H1 (cell line): Measurements from ENCODE around the gene FUT6. TPM values are rescaled to one million over a fixed set of nuclear protein-coding genes. Genes with fewer than 3 reads are reported as not detected.

Experiments used
- CTCF ChIA-PET: fragments of 300-600 bp; sonication (Branson Sonifier 250); formaldehyde crosslinking; loops from one replicate; lab custom pipeline; 2021; ENCODE audit not compliant: partially characterized antibody; lab: Charles Lee
- POLR2A ChIA-PET: fragments of 300-600 bp; sonication (Branson Sonifier 250); formaldehyde crosslinking; loops from one replicate; lab custom pipeline; 2021; ENCODE audit warnings: inconsistent platforms; ENCODE audit not compliant: partially characterized antibody; lab: Charles Lee
- DNase-seq, 2 experiments: peaks; one replicate each; pipeline versions ENCODE4 v3.0.0 to v3.0.0-alpha.2; 2010 to 2022; ENCODE audit warnings: low spot score in 2 of 2, low read depth in 1 of 2, mixed read lengths in 1 of 2
- FAIRE-seq: peaks from 2 replicates; lab custom pipeline; 2011; peaks lifted over from hg19 to GRCh38; lab: Jason Lieb, UNC
- H2AFZ ChIP-seq: 2 replicates; pipeline ENCODE4 v1.8.1; 2012; ENCODE audit warnings: low read length, inconsistent platforms
- H2AK5ac ChIP-seq: 2 replicates; pipeline ENCODE4 v1.6.1; 2013; ENCODE audit warnings: low read depth, low read length
- H2BK120ac ChIP-seq: replicated peaks from 2 replicates; pipeline ENCODE3; 2013; ENCODE audit warnings: low read depth, low read length, inconsistent platforms
- H2BK12ac ChIP-seq: 2 replicates; pipeline ENCODE4 v1.6.1; 2013; ENCODE audit warnings: low read depth, low read length
- H2BK15ac ChIP-seq: 2 replicates; pipeline ENCODE4 v1.6.1; 2013; ENCODE audit warnings: low read length
- H2BK20ac ChIP-seq: 2 replicates; pipeline ENCODE4 v1.6.1; 2013; ENCODE audit warnings: low read length
- H2BK5ac ChIP-seq: 2 replicates; pipeline ENCODE4 v1.6.1; 2013; ENCODE audit warnings: low read depth, low read length
- H3K14ac ChIP-seq: 2 replicates; pipeline ENCODE4 v1.6.1; 2013; ENCODE audit warnings: inconsistent platforms; ENCODE audit not compliant: insufficient read length
- H3K18ac ChIP-seq: 2 replicates; pipeline ENCODE4 v1.6.1; 2013; ENCODE audit warnings: low read length; ENCODE audit errors: extremely low read depth
- H3K23ac ChIP-seq: 2 replicates; pipeline ENCODE4 v1.6.1; 2013; ENCODE audit warnings: inconsistent platforms; ENCODE audit not compliant: insufficient read length
- H3K23me2 ChIP-seq: 2 replicates; pipeline ENCODE4 v1.6.1; 2013; ENCODE audit warnings: low read depth, low read length
- H3K27ac ChIP-seq: 2 replicates; pipeline ENCODE4 v1.6.1; 2011; ENCODE audit warnings: low read depth, low read length, inconsistent platforms
- H3K27me3 ChIP-seq, 4 experiments: replicated peaks in 1 of 4; 1 replicate in 1 of 4; 2 replicates in 3 of 4; pipeline versions ENCODE4 v1.6.1 to v1.8.1; 2011 to 2013; ENCODE audit warnings: low read length in 3 of 4, mild to moderate bottlenecking in 3 of 4, inconsistent platforms in 2 of 4, mixed read lengths in 2 of 4, moderate library complexity in 1 of 4; ENCODE audit not compliant: control insufficient read depth in 3 of 4, insufficient read depth in 3 of 4; ENCODE audit errors: extremely low read depth in 1 of 4
- H3K36me3 ChIP-seq, 4 experiments: 2 replicates each; pipeline versions ENCODE4 v1.6.1 to v1.8.1; 2011 to 2013; ENCODE audit warnings: mild to moderate bottlenecking in 4 of 4, low read length in 3 of 4, moderate library complexity in 2 of 4, control low read depth in 1 of 4, inconsistent platforms in 1 of 4; ENCODE audit not compliant: insufficient read depth in 4 of 4, control insufficient read depth in 2 of 4
- H3K4ac ChIP-seq: replicated peaks from 2 replicates; pipeline ENCODE3; 2013; ENCODE audit warnings: low read length, low read depth, mixed read lengths, inconsistent platforms; ENCODE audit not compliant: insufficient read length
- H3K4me1 ChIP-seq, 4 experiments: replicated peaks in 1 of 4; 1 replicate in 1 of 4; 2 replicates in 3 of 4; pipeline versions ENCODE4 v1.6.1 to v1.8.1; 2011 to 2013; ENCODE audit warnings: low read length in 3 of 4, inconsistent platforms in 2 of 4, mixed read lengths in 1 of 4; ENCODE audit not compliant: insufficient read depth in 4 of 4, control insufficient read depth in 3 of 4
- H3K4me2 ChIP-seq, 2 experiments: 2 replicates each; pipeline versions ENCODE4 v1.6.1 to v1.8.1; 2011 to 2013; ENCODE audit warnings: low read depth in 2 of 2, low read length in 2 of 2, control low read depth in 1 of 2, inconsistent platforms in 1 of 2, mild to moderate bottlenecking in 1 of 2; ENCODE audit not compliant: insufficient read depth in 1 of 2
- H3K4me3 ChIP-seq, 4 experiments: fragments of 200-600, 300-600 bp in 1 of 4; sonication (generic), shearing (Covaris generic), sonication (Bioruptor Twin) in 1 of 4; 2 replicates each; pipeline versions ENCODE4 v1.5.1 to v1.8.1; 2011 to 2016; ENCODE audit warnings: low read length in 4 of 4, low read depth in 3 of 4, control low read depth in 2 of 4, inconsistent platforms in 2 of 4, mild to moderate bottlenecking in 2 of 4, mixed read lengths in 1 of 4, moderate library complexity in 1 of 4; ENCODE audit not compliant: insufficient read depth in 2 of 4; ENCODE audit errors: extremely low read depth in 1 of 4
- H3K56ac ChIP-seq: replicated peaks from 2 replicates; pipeline ENCODE3; 2013; ENCODE audit warnings: low read depth, mild to moderate bottlenecking, mixed read lengths, low read length, inconsistent platforms; ENCODE audit not compliant: insufficient read length
- H3K79me1 ChIP-seq: 2 replicates; pipeline ENCODE4 v1.6.1; 2013; ENCODE audit warnings: low read depth, low read length, control low read depth
- H3K79me2 ChIP-seq, 2 experiments: 2 replicates each; pipeline versions ENCODE4 v1.6.1 to v1.8.1; 2012 to 2013; ENCODE audit warnings: low read length in 2 of 2, mild to moderate bottlenecking in 2 of 2, inconsistent platforms in 1 of 2; ENCODE audit not compliant: insufficient read depth in 2 of 2, control insufficient read depth in 1 of 2
- H3K9ac ChIP-seq, 4 experiments: replicated peaks in 1 of 4; 1 replicate in 1 of 4; 2 replicates in 3 of 4; pipeline versions ENCODE4 v1.6.1 to v1.8.1; 2011 to 2013; ENCODE audit warnings: low read depth in 3 of 4, low read length in 3 of 4, control low read depth in 2 of 4, mild to moderate bottlenecking in 2 of 4, moderate library complexity in 2 of 4, inconsistent platforms in 1 of 4; ENCODE audit errors: extremely low read depth in 1 of 4
- H3K9me3 ChIP-seq, 2 experiments: 2 replicates each; pipeline versions ENCODE4 v1.6.1 to v1.8.1; 2012 to 2013; ENCODE audit warnings: mild to moderate bottlenecking in 2 of 2, moderate library complexity in 2 of 2, control low read depth in 1 of 2, inconsistent platforms in 1 of 2, low read depth in 1 of 2, low read length in 1 of 2, mixed read lengths in 1 of 2; ENCODE audit not compliant: insufficient read depth in 2 of 2
- H4K20me1 ChIP-seq, 2 experiments: replicated peaks in 1 of 2; 2 replicates each; pipeline versions ENCODE3 to v1.8.1; 2011 to 2013; ENCODE audit warnings: inconsistent platforms in 2 of 2, low read length in 2 of 2, mild to moderate bottlenecking in 1 of 2; ENCODE audit not compliant: insufficient read depth in 2 of 2, control insufficient read depth in 1 of 2
- H4K5ac ChIP-seq: 2 replicates; pipeline ENCODE4 v1.6.1; 2013; ENCODE audit warnings: low read length, low read depth, mixed read lengths, inconsistent platforms; ENCODE audit not compliant: insufficient read length
- H4K8ac ChIP-seq: 2 replicates; pipeline ENCODE4 v1.8.0; 2013; ENCODE audit warnings: mild to moderate bottlenecking, moderate library complexity, low read length, inconsistent platforms; ENCODE audit not compliant: insufficient read depth; ENCODE audit errors: extremely low read depth
- H4K91ac ChIP-seq: replicated peaks from 2 replicates; pipeline ENCODE3; 2013; ENCODE audit warnings: low read length, mixed read lengths, inconsistent platforms; ENCODE audit not compliant: insufficient read length
- ATF2 ChIP-seq: IDR thresholded peaks from 2 replicates; pipeline ENCODE4 v1.6.1; 2012; ENCODE audit warnings: low read length, inconsistent platforms
- GABPA ChIP-seq: IDR thresholded peaks from 2 replicates; pipeline ENCODE4 v1.6.1; 2011; ENCODE audit warnings: mild to moderate bottlenecking, low read length, moderate library complexity, borderline replicate concordance; ENCODE audit not compliant: insufficient read depth
- GTF2F1 ChIP-seq: IDR thresholded peaks from 2 replicates; pipeline ENCODE4 v1.6.1; 2012; ENCODE audit warnings: low read depth, low read length, improper control_type of control experiment, borderline replicate concordance
- HDAC6 ChIP-seq: IDR thresholded peaks from one replicate; pipeline ENCODE4 v1.7.1; 2012; ENCODE audit warnings: low read depth, mild to moderate bottlenecking, inconsistent platforms, low read length, moderate library complexity
- NRF1 ChIP-seq: IDR thresholded peaks from 2 replicates; pipeline ENCODE4 v1.6.1; 2011; ENCODE audit warnings: mild to moderate bottlenecking, low read depth, low read length, improper control_type of control experiment
- POLR2A ChIP-seq, 2 experiments: IDR thresholded peaks; 1 replicate in 1 of 2; 2 replicates in 1 of 2; pipeline ENCODE4 v1.6.1; 2011; ENCODE audit warnings: low read depth in 2 of 2, low read length in 2 of 2, mild to moderate bottlenecking in 2 of 2; ENCODE audit errors: control extremely low read depth in 1 of 2
- RNF2 ChIP-seq: fragments of 200-900, 300-1000 bp; sonication (generic); IDR thresholded peaks from 2 replicates; pipeline ENCODE4 v1.7.1; 2016; ENCODE audit warnings: borderline replicate concordance, low read depth, mild to moderate bottlenecking, antibody characterized with exemption, low read length; ENCODE audit not compliant: poor library complexity, severe bottlenecking; ENCODE audit errors: missing control alignments
- SIX5 ChIP-seq: IDR thresholded peaks from 2 replicates; pipeline ENCODE4 v1.6.1; 2011; ENCODE audit warnings: mild to moderate bottlenecking, low read depth, low read length
- USF2 ChIP-seq: IDR thresholded peaks from 2 replicates; pipeline ENCODE4 v1.6.1; 2011; ENCODE audit warnings: low read length, improper control_type of control experiment
- ZNF274 ChIP-seq: IDR thresholded peaks from 2 replicates; pipeline ENCODE4 v1.7.0; 2012; ENCODE audit warnings: low read length, borderline replicate concordance; ENCODE audit errors: extremely low read depth
- WGBS, 2 experiments: shearing (Covaris generic) in 1 of 2; methylation state at CpG; one replicate each; pipeline versions ENCODE4 v1.1.6 to v1.1.7; 2013 to 2015; ENCODE audit warnings: low lambda C conversion rate in 2 of 2, mixed read lengths in 2 of 2, inconsistent platforms in 1 of 2, low coverage in 1 of 2, missing lambda C conversion rate in 1 of 2; ENCODE audit not compliant: insufficient replicate concordance in 2 of 2, insufficient coverage in 1 of 2, insufficient read length in 1 of 2; ENCODE audit errors: extremely low coverage in 1 of 2, missing lambda C conversion rate in 1 of 2; 5-methylcytosine and 5-hydroxymethylcytosine counted together
- polyA plus RNA-seq, 7 experiments: library from polyadenylated mRNA; depleted of rRNA in 3 of 7; stranded (reverse) in 5 of 7; unstranded in 2 of 7; fragments of >200 nt in 5 of 7; fragments of 200-250 nt in 2 of 7; gene quantifications; 1 replicate in 5 of 7; 2 replicates in 1 of 7; 4 replicates in 1 of 7; pipeline versions ENCODE4 v1.2.1 to v1.2.3, GENCODE V29; 2011 to 2013; ENCODE audit warnings: missing spikeins in 2 of 7, mixed read lengths in 2 of 7
- total RNA-seq: library from RNA; stranded (reverse); fragmentation: NEBNext Ultra II Directional; extraction: Animal tissue kit (Norgen Biotek cat#: 25700); gene quantifications from 2 replicates; pipeline ENCODE4 v1.2.1, GENCODE V29; 2021

The FUT6 gene
- total and polyA plus RNA-seq, 2 of the 8 experiments (the other 6 are each of a cell fraction or from before 2014, with no cell fraction given): not detected

- no peak overlapping the region for H3K4me2 ChIP-seq
- H3K23ac ChIP-seq: no peak overlapping the region
- H3K18ac ChIP-seq: no peak overlapping the region
- no peak overlapping the region for H3K27ac ChIP-seq
- H3K9me3 ChIP-seq: no peaks in the 10 kb centered on the region
- no peak overlapping the region for H3K4ac ChIP-seq
- no peak overlapping the region for H3K9ac ChIP-seq
- no peak overlapping the region for H4K8ac ChIP-seq
- H2AK5ac ChIP-seq: no peak overlapping the region
- no peaks in the 10 kb centered on the region for H3K79me2 ChIP-seq
- no peak overlapping the region for H2AFZ ChIP-seq
- no peak overlapping the region for H2BK120ac ChIP-seq
- H2BK20ac ChIP-seq: no peak overlapping the region
- ChIA-PET POLR2A (interaction anchor here (0.5 to 2.1 kb wide), 6 partner anchors 8 to 218 kb away, joined by 3 to 7 read pairs (median 3); partner anchors contain the start of gene RPL36), CTCF (interaction anchor here (0.6 to 2.6 kb wide), 12 partner anchors 9 to 125 kb away, joined by 3 to 10 read pairs (median 4); partner anchors contain the start of genes CATSPERD and NRTN)
- H4K5ac ChIP-seq: no peak overlapping the region
- H4K20me1 ChIP-seq: no peaks in the 10 kb centered on the region
- H2BK15ac ChIP-seq: no peak overlapping the region
- no peaks in the 10 kb centered on the region; the same call in 1 of the 2 replicates for H3K23me2 ChIP-seq
- no peak overlapping the region for H2BK5ac ChIP-seq
- WGBS, 2 experiments: 90% methylated on average over 7 of the region's 7 CpGs; no CpG with 5 or more reads in 1 of the 2 experiments
- no peak overlapping the region for H2BK12ac ChIP-seq
- DNase-seq (no peak), FAIRE-seq (no peak)
- H3K14ac ChIP-seq: no peak overlapping the region
- no peaks in the 10 kb centered on the region for H3K79me1 ChIP-seq
- H4K91ac ChIP-seq: no peak overlapping the region
- no peaks in the 10 kb centered on the region for H3K27me3 ChIP-seq
- H3K4me3 ChIP-seq: no peak overlapping the region
- no peaks in the 10 kb centered on the region for H3K36me3 ChIP-seq
- H3K56ac ChIP-seq: no peak overlapping the region
- no peaks in the 10 kb centered on the region for H3K4me1 ChIP-seq
- no peak for TF ChIP-seq ZNF274
- no peak for TF ChIP-seq NRF1
- no peak for TF ChIP-seq HDAC6
- TF ChIP-seq GABPA: no peak
- TF ChIP-seq POLR2A (IDR thresholded peaks at IDR 0.05; ENCODE audit: control extremely low read depth in 1 of 2, low read depth in 2 of 2, low read length in 2 of 2): no peak
- TF ChIP-seq USF2: no peak
- TF ChIP-seq ATF2: no peak
- TF ChIP-seq RNF2: no peak
- TF ChIP-seq SIX5: no peak
- TF ChIP-seq GTF2F1: no peak
Observed at GRCh38 chr19:5795382-5795919, 44.1 kb downstream of the FUT6 start.
